Hematopoietic multipotent progenitor cell treated with erythropoietin and hydrocortisone succinate and interleukin-3 and kit ligand, for 15 days (in vitro differentiated cells): ENCODE results near the gene PALM.
A peak's percentile ranks its signal among the peaks of the same experiment; 100 is the strongest.
"Not testable (repeated sequence)": the region's sequence is repeated elsewhere in the genome, so short reads cannot be mapped to it uniquely, and the experiment has no call there.

Source experiments
- DNase-seq: peaks from one replicate; pipeline ENCODE4 v3.0.0-alpha.2; 2015; ENCODE audit warnings: low spot score

PALM gene

GRCh38 chr19:679418-680286 is 29.1 kb upstream of the PALM start:
- DNase-seq, result no peak

DNA sequence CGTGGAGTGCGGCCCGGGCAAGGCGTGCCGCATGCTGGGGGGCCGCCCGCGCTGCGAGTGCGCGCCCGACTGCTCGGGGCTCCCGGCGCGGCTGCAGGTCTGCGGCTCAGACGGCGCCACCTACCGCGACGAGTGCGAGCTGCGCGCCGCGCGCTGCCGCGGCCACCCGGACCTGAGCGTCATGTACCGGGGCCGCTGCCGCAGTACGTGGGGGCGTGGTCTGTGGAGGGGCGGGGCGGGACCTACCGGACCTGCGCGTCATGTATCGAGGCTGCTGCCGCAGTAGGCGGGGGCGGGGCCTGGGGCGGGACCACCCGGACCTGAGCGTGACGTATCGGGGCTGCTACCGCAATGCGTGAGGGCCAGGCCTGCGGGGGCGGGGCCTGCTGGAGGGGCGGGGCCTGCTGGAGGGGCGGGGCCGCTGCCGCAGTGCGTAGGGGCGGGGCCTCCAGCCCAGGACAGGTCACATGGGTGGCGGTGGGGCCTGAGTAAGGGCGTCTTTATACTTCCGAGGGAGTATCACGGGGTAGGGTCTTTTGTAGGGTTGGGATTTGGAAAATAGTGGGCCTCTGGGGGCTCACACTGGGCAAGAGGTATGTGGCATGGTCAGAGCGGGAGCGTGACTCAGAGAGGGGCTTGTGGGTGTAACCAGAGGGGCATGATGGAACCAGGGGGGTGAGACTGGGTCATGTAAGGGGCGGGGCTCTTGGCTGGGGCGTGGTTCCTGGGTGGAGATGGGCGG is 28.3 kb upstream of the PALM start:
- DNase-seq, result peak; percentile 97

DNA sequence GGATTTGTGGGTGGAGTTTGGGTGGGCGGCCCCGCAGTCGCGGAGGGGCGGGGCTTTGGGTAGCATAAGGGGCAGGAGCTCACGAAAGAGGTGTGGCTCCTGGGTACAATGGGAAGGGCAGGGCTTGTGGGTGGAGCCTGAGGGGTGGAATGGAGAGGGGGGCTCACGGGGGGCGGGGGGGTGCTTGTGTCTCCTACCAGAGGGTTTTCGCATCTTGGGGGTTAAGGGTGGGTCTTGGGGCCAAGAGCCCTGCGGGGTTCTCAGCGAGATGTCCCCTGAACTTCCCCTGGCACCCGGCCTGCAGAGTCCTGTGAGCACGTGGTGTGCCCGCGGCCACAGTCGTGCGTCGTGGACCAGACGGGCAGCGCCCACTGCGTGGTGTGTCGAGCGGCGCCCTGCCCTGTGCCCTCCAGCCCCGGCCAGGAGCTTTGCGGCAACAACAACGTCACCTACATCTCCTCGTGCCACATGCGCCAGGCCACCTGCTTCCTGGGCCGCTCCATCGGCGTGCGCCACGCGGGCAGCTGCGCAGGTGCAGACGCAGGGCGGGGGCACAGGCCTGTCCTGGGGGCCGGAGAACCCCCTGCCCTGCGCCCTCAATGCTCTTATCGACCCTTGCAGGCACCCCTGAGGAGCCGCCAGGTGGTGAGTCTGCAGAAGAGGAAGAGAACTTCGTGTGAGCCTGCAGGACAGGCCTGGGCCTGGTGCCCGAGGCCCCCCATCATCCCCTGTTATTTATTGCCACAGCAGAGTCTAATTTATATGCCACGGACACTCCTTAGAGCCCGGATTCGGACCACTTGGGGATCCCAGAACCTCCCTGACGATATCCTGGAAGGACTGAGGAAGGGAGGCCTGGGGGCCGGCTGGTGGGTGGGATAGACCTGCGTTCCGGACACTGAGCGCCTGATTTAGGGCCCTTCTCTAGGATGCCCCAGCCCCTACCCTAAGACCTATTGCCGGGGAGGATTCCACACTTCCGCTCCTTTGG is 27.4 kb upstream of the PALM start:
- peak; percentile 88 for DNase-seq

GRCh38 chr19:682678-683320 is 25.9 kb upstream of the PALM start:
- no peak for DNase-seq

DNA sequence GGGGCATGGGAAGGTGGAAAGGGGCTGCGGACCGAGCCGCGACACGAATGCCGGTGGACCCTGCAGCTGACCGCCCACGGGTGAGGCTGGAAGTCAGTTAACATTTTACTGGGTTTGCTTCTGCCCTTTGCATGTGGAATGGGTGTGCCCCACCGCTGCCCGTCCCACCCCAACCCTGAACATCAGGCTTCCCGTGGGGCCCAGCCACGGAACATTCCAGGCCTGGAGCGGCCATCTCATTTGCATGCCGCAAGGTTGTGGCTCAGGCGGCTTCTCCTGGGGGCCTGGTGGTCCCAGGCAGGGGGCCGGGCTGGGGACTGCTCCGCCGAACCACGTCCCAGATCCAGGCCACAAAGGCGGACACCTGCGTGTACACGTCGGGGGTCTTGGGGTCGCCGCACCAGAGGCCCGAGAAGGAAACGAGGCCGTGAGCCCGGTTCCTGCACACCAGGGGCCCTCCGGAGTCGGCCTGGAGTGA is 23.2 kb upstream of the PALM start:
- DNase-seq, result no peak

- no peak for DNase-seq
These were observed 22.0 kb upstream of the PALM start for GRCh38 chr19:686589-687297.

GRCh38 chr19:687569-688166 is 21.1 kb upstream of the PALM start:
- no peak for DNase-seq

- no peak for DNase-seq
These were observed 20.5 kb upstream of the PALM start for GRCh38 chr19:688214-688613.

DNA sequence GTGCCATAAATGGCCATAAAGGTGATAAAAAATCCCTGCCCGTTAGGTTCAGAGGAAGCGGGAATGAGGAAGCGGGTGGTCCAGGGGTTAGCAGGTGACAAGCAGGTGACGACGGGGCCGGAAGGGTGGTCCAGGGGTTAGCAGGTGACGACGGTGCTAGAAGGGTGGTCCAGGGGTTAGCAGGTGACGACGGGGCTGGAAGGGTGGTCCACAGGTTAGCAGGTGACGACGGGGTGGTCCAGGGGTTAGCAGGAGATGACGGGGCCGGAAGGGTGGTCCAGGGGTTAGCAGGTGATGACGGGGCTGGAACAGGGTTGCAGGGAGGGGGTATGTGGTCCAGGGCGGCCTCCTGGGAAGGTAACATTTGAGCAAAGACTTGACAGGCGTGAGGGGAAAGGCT is 19.7 kb upstream of the PALM start:
- no peak for DNase-seq

GRCh38 chr19:690203-690602 is 18.5 kb upstream of the PALM start:
- no peak for DNase-seq

DNA sequence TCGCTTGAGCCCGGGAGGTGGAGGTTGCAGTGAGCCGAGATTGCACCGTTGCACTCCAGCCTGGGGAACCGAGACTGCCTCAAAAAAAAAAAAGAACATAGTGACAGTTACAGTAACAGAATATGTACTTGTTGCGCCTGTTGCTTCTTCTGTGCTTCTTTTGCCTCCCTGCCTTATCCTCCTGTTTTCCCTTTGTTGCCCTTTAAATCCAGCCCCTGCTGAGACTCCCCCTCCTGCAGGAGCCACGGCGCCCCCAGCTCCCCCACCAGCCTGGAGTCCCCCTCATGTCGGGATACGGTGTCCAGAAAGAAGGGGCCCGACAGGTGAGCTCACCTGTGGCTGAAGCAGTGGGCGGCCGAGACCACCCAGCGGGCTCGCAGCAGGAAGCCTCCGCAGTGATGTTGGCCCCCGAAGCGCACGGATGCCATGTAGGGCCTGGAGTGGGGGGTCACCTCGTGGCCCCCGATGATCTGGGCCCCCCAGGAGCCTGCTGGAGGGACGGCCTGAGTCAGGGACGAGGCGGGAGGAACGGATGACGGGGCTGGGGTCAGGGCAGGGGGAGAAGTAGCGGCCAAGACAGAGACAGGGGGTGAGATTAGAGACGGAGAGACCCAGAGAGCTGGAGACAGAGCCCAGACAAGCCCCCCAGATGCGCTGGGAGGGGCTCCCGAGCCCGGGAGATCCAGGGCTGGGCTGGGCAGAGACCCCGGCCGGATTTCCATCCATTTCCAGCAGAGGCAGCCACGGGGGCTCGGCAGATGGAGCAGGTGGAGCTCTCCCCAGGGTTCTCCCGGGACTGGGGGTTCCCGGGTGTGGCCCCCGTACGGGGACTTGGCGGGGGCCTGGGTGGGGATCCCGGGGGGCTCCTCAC is 14.0 kb upstream of the PALM start:
- no peak for DNase-seq

DNA sequence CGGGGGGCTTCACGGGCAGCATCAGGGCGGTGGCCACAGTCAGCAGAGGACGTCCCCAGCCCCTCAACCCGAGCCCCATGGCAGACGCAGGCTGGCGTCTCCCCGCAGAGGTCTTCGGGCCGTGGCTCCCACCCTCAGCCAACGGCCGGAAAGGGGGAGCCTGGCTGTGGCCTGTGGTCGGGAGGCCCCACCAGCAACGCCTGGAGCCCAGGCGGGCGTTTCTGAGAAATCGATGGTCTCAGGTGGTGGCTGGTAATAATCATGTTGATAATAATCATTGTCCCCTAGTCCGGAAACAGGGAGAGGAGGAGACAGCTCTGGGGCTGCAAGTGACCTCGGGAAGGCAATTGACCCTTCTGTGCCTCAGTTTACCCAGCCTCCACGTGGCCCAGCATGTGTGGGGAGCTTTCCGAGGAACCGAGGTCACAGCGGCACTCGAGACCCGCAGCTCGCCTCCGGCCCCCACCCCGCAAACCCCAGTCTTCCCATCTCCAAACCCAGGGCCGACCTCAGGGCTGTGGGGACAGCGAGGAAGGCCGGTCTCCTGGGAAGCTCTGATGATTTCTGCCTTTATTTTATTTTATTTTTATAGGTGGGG is 13.3 kb upstream of the PALM start, which contains the start of gene PRSS57:
TSS of gene PRSS57 (minus strand) at position 101 of the 598 bp plus-strand sequence. CDS start at position 79, 22 bp downstream.
- no peak for DNase-seq

- not testable (repeated sequence) for DNase-seq
These were observed 10.2 kb upstream of the PALM start for GRCh38 chr19:698529-698928.

DNA sequence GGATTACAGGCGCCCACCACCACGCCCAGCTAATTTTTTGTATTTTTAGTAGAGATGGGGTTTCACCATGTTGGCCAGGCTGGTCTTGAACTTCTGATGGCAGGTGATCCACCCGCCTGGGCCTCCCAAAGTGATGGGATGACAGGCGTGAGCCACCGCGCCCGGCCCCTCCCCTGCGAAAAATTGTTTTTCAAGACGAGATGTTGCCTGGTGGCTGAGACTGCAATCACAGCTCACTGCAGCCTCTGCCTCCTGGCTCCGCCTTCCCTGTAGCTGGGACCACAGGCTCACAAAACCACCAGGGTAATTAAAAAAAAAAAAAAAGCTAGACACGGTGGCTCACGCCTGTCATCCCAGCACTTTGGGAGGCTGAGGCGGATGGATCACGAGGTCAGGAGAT is 8.8 kb upstream of the PALM start:
- DNase-seq, result not testable (repeated sequence)

DNA sequence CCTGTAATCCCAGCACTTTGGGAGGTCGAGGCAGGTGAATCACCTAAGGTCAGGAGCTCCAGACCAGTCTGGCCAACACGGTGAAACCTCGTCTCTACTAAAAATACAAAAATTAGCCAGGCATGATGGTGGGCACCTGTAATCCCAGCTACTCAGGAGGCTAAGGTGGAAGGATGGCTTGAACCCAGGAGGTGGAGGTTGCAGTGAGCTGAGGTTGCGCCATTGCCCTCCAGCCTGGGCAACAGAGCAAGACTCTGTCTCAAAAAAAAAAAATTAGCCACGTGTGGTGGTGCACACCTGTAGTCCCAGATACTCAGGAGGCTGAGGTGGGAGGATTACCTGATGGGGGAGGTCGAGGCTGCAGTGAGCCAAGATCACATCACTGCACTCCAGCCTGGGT is 5.9 kb upstream of the PALM start:
- DNase-seq, result not testable (repeated sequence)

DNA sequence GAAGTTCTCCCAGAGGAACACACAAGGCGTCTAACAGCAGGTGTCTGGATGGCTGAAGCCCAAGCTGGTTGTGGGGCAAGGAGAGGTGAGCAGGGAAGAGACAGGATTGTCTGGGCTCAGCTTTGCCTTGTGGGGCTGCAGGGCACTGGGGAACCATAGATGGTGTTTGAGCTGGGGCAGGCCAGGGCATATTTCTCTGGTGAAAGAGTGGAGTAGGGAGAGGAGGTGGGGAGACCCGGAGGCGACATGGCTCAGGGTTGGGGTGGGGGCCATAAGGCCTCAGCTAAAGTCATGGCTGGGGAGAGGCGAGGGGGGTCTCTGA is 5.4 kb upstream of the PALM start:
- no peak for DNase-seq

DNA sequence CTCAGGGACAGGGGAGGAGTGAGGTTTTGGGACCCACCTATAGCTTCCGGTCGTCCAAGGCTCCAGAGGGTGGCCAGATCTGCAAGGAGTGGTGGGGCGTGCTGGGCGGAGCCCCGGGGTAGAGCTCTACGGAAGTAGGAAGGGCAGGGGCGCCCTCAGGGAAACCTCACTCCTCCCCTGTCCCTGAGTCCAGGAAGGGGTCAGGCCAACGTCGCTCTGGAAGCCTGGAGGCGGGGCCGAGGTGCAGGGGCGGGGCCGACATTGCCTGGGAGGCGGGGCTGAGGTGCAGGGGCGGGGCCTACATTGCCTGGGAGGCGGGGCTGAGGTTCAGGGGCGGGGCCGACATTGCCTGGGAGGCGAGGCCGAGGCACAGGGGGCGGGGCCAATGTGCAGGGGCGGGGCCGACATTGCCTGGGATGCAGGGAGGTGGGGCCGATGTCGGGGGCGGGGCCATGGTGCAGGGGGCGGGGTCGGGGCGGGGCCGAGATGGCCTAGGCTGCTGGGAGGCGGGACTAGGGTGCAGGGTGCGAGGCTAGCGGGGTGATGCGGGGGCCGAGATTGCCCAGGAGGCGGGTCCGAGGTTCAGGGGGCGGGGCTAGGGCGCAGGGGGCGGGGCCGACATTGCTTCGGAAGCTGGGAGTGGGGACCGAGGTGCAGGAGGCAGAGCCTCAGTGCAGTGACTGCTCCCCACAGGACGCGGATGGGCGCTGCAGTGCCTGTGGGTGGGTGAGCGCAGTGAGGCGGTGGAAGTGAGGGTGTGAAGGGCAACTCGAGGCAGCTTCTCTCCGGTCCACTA is 4.9 kb upstream of the PALM start:
- DNase-seq, result peak; percentile 72

DNA sequence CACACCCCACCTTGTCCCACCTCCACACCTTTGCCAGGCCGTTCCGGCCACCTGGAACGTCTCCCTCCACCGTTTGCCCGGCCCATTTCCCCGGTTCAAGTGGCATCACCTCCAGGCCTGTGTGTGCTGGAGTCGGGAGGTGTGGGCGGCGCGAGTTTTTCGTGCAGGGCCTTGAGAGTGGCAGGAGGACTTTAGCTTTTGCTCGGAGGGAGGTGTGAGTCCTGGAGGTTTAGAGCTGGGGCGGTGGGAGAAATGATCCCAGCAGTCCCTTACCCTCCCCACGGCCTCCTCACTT is 4.3 kb upstream of the PALM start:
- DNase-seq, result no peak
